Stimulated activated CD8-positive, alpha-beta memory T cell treated with anti-CD3 and anti-CD28 coated beads, Interleukin-2, amount 100 ng/mL, for 1 hour (primary cell): ENCODE measurements around the gene SERINC3.

Experiments
- DNase-seq, 2 donors: peaks; one replicate each; pipeline ENCODE4 v3.0.0-alpha.2; 2020; ENCODE audit warnings: low read depth in 2 of 2

Gene SERINC3

DNA sequence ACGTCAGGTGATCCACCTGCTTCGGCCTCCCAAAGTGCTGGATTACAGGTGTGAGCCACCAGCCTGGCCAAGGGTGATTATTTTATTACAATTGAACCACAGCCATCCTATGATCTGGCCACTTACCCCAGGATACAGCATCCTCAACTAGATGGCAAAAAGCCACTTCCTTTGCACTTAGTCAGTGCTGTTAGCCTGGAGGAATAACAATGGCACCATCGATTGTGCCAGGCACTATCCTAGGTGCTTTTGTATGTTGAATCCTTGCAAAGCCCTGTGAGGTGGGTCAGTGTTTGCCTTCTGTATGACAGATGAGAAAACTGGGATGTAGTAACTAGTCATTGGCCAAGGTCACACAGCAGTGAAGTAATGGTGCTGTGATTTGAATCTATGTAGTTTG, 57.4 kb downstream of the SERINC3 start:
- no peak for DNase-seq

DNA sequence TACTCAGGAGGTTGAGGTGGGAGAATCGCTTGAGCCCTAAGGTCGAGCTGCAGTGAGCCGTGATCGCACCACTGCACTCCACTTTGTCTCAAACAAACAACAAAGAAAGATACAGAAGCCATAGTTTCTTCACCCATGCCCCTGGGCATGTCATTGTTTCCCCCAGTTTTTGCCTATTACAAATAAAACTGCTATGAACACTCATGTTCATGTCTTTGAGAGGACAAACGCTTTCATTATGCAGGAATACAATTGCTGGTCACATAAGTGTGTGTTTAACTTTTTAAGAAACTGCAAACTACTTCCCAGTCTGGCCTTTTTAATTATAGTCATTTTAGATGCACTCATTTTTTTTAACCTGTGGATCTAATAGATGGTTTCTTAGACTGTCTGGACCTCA, 58.4 kb downstream of the SERINC3 start:
- DNase-seq = no peak

DNA sequence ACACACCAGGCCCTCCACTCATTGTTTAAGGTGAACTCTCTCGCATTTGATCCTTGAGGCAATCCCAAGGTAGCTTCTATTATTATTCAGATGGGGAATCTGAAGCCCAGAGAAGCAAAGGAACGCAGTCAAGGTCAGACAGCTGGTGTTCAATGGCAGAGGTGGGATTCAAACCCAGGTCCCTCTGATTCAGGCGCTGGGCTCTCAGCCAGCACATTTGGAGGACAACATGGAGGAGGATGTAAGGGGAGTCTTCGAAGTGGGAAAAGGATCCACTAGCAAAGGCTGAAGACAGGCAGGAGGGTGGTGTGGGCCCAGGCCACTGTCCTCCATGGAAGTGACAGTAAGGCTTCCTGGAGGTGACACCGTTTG, 60.1 kb downstream of the SERINC3 start:
- no peak for DNase-seq

DNA sequence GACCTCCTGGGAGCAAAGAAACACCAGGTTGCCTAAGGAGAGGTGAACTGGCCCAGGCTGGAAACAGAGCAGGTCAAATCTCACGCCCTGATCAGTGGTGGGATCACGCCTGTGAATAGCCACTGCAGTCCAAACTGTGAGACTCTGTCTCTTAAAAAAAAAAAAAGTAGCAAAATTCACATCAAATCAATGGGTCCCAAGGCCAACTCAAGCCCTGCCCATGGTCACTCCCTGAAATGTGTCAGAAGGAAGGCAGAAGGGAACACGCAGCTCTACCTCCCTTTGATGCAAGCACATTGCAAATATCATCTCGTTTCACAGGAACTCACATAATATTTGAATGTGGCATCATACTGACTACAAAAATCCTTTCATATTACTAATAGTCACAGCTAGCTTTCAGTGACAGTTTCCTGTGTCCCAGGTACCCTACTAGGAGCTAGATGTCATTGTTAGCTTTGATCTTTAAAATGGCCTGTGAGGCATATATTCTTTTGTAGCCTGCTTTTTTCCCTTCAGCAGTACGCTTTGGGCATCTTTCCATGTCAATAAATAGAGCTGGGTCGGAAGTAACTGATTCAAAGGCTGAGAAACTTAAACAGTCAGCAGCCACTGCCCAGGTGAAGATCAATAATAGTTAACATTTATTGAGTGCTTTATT, 60.6 kb downstream of the SERINC3 start:
- DNase-seq = no peak

DNA sequence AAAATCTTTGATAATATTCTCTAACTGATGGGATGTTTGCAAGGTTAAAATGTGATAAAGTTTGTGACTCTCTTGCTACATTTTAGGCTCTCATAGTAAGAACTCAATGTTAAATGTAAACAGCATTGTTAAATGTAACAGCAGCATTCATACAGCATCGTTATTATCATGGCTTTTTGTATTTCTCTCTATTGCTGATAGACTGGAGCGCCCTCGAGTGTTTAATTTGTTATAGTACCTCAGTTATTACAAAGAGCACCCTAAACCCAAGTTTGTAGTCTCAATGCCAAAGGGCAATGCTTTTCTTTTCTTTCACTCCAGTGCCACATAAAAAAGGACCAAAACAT, 61.1 kb downstream of the SERINC3 start:
- DNase-seq = no peak

DNA sequence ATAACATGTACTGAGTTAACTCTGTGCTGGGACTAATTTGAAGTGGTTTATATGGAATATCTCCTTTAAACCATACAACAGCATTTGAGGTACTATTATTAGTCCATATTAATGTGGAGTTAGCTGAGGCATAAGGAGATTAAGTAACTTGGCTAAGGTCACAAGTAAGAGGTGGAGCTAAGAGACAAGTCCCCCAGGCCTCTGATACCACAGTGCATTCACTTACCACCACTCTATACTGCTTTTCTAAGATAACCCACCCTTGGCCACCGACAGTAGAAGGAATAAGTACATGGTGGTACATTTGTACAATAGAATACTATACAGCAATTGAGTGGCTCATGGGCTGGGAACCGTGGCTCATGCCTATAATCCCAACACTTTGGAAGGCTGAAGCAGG, 62.6 kb downstream of the SERINC3 start:
- no peak for DNase-seq

DNA sequence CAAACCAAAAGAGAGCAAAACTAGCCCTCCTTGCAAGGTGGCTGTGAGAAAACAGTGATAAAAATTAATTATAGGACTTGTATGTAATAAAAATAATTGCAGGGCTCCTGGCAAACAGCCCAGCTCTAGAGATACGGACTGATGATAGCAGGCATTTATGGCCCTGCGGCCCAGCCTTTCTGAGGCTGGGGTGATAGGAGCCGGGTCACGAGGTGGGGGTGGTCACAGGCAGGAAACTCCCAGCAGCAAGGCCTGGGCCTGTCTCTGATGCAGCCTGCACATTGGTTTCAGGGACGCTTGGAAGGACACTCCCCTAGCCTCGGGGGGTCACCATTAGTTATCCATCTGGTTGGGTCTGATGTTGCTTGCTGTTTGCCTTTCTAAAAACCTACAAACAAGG, 64.9 kb downstream of the SERINC3 start:
- DNase-seq = no peak

DNA sequence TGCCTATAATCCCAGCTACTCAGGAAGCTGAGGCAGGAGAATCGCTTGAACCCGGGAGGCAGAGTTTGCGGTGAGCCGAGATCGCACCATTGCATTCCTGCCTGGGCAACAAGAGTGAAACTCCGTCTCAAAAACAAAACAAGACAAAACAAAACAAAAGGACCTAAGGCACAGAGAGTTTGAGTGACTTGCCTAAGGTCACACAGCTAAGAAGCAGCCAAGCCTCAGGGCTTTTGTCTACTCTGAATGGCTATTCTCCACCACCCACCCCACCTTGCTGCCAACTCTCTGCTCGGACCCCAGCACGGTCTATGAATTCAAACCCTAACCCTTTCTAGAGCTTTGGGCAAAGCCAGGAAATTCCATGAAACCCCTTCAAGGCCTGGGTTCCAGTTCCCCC, 65.3 kb downstream of the SERINC3 start:
- no peak for DNase-seq

DNA sequence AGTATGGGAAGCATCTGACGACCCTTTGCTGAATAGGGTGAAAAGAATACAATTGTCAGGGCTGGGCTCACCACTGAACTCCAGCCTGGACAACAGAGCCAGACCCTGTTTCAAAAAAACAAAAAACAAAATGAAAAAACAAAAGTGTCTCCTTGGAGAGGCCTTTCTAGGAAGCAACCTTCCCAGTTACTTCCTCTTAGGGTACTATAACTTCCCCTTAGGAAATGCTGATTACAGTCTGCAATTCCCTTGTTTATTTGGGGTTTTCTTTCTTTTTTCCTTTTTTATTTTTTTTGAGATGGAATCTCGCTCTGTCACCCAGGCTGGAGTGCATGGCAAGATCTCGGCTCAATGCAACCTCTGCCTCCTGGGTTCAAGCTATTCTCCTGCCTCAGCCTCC, 66.7 kb downstream of the SERINC3 start:
- no peak for DNase-seq

DNA sequence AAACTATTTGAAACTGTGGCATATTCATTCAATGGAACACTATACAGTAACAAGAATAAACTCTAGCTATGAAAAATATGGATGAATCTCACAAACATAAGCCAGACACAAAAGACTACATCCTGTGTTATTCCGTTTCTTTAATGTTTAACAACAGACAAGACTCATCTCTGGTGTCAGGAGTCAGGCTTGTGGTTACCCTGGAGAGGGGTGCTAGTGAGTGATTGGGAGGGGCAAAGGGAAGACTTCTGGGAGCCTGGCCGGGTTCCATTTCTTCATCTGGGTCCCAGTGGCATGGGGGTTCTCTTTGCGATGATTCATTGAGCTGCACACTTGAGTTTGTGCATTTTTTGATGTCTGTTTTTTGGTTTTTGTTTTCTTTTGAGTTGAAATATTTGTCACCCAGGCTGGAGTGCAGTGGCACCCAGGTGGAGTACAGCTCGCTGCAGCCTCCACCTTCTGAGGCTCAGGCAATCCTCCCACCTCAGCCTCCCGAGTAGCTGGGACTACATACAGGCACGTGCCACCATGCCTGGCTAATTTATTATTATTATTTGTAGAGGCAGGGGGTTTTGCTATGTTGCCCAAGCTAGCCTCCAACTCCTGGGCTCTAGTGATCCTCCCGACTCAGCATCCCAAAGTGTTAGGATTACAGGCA, 67.4 kb downstream of the SERINC3 start:
- DNase-seq = no peak

DNA sequence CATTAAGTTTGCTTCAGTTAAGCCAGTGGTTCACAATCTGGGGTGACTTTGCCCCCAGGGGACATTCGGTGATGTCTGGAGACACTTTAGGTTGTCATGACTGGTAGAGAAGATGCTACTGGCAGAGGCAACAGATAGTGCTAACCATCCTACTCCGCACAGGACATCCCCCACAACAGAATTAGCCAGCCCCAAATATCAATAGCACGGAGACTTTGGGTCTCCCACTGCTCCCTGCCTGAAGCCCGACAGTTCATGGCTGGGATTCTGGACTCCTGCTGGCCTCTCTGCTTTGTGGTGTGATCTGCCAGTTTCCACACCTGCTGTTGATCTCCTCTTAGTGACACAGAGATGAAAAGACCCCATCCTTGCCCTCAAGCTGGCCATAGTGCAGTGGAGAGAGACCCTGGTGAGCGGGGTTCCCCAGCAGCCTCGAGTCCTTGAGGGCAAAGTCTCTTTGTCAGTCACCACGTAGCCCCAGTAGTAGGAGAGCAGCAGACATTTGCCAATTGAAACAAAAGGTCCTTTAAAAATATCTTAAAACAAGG, 70.9 kb downstream of the SERINC3 start:
- no peak for DNase-seq

DNA sequence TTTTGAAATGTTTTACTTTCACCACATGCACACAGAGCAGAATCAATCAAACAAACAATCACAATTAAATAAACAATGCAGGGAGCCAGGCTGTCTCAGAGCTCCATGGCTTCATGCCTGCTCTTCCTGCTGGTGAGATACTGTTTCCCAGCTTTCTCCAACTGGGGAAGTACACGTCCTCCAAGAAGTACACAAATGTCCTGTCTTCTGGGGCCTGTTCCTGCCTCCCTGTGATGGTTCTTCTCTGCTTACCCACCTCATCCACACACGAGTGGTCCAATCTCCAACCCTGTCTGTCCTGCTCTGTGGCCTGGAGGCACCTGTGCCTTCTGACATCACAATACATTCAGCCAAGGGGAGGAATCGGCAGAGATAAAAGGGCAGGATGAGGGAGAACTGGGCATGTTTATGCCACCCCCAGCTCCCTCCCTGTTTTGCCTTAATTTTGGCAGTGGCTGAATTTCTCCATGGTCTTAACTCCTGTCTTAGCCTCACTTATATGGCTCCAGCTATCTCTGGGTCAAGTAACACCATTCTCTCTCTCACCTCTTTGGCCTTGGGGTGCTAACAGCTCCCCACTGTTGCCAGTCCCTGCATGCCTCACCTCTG, 71.5 kb downstream of the SERINC3 start:
- DNase-seq = no peak

DNA sequence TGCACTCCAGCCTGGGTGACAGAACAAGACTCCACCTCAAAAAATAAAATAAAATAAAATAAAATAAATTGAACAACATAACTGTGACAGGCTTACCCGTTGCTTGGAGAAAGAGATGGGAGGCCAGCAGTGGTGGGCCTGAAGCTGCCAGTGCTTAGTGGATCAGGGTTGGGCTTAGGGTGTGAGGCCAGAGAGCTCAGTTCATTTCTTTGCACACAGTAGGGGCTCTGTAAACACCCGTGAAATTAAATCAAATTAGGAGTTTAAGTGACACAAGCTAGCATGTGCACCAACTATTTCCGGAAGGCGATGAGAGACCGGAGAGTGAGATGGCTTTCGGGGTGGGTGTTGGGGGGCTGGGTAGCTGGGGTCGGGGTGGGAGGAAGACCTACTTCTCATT, 72.0 kb downstream of the SERINC3 start:
- DNase-seq = no peak

DNA sequence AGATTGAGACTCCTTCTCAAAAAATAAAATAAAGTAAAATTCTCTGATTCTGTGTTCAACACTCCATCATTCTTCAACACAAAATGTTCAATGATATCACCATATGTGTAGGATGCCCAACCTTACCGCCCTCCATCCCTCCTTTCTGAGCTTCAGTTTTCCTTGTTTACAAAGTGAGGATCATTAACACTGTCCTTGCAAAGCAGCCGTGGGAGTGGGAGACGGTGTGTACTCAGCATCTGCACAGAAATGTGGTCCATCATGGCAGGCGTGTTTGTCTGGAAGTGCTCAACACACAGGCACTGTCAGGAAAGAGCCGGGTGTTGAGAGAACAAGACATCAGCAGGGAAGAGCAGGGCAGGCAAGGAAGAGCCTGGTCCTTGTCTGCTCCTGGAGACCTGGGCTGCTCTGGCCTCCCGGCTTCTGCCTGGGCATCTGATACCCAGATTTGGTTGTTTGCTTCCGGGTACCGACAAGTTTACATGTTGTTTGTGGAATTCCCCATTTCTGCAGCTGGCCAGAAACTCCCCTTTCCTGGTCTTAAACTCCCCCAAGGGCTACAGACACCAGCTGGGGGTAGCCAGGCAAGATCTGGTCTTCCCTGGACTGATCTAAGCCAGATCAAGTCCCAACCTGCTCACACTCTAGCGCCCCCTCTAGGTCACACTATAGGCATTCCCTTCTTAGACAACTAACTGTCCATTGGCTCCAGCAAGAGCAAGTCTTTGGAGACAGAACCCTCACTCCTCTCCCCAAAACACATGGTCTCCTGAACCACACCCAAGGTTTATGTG, 72.9 kb downstream of the SERINC3 start:
- DNase-seq = no peak

DNA sequence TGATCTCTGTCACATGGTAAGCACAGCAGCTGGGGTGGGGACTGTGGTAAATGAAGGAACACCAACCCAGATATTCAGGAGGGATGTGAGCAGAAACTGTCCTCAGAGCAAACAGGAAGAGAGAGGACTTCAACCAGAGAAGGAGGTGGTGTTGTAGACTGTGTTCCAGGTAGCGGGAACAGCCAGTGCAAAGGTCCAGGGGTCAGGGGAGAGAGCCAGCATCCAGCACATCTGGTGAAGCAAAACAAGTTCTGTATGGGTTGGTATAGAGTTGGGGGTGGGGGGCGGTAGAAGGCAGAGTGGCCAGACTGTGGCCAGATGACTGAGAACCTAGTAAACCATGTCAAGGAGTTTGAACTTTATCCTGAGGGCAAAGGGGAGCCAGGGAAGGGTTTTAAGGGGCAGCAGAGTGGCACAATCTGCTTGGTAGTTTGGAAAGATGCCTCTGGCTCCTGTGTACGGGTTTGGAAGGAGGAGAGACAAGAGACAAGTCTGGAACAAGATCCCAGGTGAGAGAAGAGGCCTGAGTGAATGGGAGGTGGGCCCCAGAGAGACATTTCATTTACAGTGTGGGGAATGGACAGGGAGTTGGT, 73.9 kb downstream of the SERINC3 start:
- no peak for DNase-seq
